Measurements from ENCODE around the gene GNAI3.

The GNAI3 gene

DNA sequence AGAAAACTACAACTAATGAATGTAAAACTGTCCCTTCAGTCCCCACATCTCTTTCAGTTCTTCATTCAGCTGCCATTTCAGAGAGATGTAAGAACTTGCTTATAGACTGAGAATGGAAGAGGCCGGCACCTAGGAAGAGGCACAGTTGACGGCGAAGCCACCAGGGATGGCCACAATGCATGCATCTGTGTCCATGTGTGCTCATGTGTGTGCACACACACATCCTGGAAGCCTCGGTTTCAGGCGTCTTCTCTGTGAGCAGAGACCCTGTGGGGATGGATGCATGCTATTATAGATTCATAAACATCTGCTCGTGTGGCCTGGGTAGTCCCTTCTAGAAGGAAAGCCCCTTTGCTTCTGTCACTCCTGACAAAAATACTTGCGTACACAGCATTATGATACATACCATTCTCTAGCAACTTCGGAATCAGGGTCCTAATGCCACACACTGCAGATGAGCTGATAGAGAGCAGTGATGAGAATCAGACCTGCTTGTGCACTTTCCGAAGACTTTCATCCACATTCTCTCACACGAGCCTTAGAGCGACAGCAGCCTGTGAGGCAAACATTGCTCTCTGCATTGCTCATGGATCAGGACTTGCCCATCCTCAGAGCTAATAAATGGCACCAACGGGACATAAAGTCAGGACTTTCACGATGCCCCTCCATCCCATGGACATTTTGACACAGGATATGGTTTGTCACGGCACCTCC is 21.2 kb upstream of the GNAI3 start:
- DNase-seq: no peak

GRCh38 chr1:109527846-109528695 is 20.3 kb upstream of the GNAI3 start:
- DNase-seq: no peak

- no peak for DNase-seq
These were observed 19.7 kb upstream of the GNAI3 start for GRCh38 chr1:109528712-109529111.

DNA sequence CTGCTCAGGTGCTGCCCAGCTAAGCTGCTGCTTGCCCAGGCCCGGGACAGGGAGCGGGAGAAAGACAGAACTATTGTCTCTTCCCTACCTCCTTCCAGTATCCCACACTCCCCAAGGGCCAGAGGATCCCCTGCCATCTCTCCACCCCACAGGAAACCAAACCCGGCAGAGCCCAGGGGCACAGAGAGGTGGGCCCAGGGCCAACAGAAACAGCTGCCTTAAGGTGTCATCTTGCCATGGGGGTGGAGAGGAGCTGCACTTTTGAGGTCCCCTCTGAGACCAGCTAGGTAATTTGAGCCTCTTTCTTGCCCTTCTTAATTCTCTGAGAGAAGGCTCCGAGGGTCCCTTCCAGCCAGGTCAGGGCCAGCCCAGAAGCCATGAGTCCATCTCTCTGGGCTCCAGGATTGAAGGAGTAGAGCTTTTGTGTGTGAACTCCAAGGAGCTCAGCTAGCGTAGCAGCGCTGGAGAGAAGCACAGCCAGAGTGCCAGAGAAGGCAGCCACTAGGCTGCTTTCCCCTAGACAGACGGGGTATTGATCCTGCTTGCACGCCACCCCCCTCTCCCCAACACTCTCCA is 18.4 kb upstream of the GNAI3 start:
- no peak for DNase-seq

DNA sequence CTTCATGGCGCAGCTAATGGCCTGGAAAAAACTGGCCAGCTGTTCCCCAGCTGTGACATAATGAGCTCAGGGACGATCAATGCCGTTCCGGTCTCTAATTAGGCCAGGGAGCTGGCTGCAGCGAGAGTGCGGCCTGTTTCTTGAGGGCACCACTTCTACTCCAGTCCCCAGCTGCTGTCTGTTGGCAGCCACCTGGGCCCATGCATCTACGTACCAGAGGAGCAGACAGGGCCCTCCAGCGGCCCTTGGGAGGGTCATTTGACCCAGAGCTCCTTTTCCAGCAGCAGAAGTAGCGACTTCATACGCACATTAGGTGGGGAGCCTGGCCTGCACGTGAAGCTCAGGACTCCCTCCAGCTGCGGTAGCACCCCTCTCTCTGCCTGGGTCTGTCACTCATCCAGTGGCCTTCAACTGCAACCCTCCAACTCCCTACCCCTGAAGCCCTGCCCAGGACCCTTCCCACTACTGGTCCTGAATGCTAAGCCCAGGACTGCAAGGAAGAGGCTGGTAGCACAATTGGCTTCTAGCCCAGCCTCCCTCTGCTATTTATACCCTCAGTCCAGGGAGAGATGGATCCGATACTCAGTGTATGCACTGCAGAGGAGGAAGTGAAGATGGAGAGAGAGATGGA is 17.8 kb upstream of the GNAI3 start:
- no peak for DNase-seq

DNA sequence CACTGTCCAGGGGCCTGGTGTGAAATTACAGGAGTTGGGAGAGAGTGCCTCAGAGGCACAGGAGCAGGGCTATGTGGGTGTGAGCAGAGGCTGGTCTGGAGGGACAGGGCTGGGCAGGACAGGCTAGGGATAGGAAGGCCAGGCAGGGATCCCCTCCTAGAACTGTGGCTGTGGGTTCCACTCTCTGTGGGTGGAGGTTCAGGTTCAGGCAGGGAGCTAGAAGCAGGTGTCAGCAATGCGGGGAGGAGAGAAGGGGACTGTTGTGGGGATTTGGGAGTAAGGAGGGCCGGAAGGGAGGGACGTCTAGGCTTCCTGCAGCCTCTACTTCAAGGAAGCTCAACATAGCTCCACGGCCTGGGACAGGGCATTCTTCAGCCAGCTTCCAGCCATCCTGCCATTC is 17.0 kb upstream of the GNAI3 start:
- no peak for DNase-seq

- no peak for DNase-seq
These were observed 16.5 kb upstream of the GNAI3 start for GRCh38 chr1:109531826-109532364.

DNA sequence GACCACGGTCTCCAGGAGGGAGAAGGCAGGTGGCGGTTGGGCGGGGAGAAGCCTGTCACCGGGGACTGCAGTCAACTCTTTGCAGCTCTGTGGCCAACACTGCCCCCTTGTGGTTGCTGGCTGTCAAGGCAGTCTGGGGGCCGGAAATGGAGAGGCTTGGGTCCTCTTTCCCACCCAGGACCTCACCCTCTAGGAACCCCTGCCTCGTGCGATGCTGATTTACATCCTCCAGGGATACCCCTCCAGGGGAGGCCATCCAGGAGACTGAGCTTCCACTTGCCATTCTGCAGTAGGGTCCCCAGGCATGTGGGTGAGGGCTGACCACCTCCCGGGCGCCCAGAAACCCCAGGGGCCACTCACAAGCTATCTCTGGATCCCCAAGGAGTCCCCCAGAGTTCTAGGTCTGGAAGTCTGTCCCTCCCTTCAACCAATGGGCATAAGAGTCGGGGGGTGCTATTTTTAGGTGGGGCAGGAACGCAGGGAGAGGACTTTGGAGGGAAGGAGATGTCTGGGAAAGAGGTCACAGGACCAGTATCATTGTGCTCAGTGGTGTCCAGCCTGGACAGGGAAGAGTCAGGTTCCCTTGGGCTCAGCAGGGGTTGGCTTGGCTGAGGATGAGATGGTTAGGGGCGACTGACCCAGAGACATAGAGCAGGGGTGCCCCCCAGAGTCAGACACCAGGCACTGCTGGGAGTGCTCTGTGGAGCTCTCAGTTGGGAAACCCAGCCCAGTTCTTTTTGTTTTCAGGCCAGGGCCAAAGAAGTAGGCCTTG is 15.9 kb upstream of the GNAI3 start:
- peak; percentile 76 to 91 (median 83) for DNase-seq

- no peak for DNase-seq
These were observed 14.0 kb upstream of the GNAI3 start for GRCh38 chr1:109534307-109534858.

- DNase-seq: no peak
These were observed 12.9 kb upstream of the GNAI3 start for GRCh38 chr1:109535481-109535880.

GRCh38 chr1:109535971-109536491 is 12.4 kb upstream of the GNAI3 start:
- DNase-seq: no peak

DNA sequence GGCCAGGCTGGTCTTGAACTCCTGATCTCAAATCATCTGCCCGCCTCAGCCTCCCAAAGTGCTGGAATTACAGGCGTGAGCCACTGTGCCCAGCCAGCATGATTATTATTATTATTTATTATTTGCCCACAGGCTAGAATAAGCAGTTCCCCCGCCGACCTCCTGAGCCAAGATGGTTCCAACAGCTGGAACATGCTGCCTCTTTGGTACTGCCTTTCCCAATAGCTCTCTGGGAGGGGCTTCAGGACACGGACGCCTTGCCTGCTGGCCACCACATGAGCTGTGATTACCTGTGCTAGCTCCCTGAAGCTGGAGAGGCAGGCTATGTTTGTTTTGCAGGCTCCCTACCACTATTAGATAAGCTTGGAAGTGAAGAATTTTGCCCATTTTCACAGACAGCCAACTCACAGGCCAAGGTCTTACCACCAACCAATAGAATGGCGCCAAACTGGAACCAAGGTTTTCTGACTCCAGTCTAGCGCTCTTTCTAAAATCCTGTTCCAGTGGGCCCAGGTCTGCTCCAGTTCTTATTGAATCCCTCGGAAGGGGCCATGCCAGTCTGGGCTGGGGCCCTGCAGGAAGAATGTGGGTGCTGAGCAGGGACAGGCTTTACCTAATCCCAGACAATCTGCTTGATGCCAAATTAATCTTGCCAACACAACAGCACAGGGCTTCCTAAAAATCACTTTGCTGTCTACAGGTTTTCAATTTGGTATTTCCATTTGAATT is 10.8 kb upstream of the GNAI3 start:
- no peak for DNase-seq

GRCh38 chr1:109538827-109539555 is 9.4 kb upstream of the GNAI3 start:
- no peak for DNase-seq

DNA sequence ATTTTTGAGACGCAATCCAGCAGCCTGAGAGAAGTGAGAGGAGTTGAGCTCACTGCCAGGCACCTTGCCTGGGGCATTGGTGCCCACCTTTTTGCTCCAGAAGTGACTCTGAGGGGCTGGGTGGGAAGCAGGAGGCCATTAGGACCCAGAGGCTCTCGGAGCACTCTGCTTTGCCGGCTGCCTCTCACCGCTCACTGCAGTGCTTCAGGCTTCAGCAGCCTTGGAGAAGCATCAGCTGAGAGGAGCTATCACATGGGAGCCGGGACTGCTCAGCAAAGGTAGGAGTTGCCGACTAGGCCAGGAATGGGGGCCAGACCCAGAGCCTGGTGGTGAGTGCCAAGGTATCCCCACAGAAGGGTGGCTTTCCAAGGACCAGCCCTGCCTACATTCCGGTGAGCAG is 8.7 kb upstream of the GNAI3 start, which contains the start of gene GPR61:
TSS of gene GPR61 (plus strand) at position 197 of the 400 bp plus-strand sequence. CDS start 3,151 bp downstream, outside the sequence.
- no peak for DNase-seq

DNA sequence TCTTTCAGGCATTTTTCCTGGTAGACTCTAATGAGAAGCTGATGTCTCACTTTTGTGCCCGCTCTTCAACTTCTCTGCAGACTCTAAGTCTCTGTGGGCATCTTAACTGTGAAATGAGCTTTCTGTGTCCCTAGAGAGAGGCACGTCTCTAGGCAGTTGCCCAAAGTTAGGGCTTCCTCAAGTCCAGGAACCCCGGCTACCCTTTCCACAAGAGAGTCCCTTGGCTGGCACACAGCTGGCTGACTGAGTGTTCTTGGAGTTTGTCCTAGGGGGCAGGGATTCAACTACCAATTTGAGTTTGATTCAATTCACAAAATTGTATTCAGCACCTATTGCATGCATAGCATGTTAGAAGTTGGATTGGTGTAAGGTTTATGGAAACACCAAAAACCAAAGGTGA is 7.3 kb upstream of the GNAI3 start:
- no peak for DNase-seq

DNA sequence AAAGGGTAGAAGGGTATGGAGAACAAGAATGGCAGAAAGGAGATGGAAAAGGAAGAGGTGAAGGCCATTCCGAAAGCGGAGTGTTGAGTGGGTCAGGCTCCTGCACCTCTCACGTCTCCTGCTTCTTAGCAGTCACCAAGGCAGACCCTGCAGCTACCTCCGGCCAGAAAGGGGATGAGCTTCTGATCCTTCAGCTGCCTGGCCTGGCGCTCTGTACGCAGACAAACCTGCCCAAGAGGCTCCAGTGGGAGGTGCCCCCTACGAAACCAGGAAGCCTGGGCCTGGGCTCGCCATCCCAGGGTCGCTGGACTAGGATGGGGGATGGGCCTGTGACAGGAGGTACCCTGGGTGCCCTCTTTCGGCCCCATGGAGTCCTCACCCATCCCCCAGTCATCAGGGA is 5.8 kb upstream of the GNAI3 start:
- DNase-seq: no peak

DNA sequence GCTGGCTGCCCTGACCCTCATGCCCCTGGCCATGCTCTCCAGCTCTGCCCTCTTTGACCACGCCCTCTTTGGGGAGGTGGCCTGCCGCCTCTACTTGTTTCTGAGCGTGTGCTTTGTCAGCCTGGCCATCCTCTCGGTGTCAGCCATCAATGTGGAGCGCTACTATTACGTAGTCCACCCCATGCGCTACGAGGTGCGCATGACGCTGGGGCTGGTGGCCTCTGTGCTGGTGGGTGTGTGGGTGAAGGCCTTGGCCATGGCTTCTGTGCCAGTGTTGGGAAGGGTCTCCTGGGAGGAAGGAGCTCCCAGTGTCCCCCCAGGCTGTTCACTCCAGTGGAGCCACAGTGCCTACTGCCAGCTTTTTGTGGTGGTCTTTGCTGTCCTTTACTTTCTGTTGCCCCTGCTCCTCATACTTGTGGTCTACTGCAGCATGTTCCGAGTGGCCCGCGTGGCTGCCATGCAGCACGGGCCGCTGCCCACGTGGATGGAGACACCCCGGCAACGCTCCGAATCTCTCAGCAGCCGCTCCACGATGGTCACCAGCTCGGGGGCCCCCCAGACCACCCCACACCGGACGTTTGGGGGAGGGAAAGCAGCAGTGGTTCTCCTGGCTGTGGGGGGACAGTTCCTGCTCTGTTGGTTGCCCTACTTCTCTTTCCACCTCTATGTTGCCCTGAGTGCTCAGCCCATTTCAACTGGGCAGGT is 5.0 kb upstream of the GNAI3 start:
- DNase-seq: no peak

DNA sequence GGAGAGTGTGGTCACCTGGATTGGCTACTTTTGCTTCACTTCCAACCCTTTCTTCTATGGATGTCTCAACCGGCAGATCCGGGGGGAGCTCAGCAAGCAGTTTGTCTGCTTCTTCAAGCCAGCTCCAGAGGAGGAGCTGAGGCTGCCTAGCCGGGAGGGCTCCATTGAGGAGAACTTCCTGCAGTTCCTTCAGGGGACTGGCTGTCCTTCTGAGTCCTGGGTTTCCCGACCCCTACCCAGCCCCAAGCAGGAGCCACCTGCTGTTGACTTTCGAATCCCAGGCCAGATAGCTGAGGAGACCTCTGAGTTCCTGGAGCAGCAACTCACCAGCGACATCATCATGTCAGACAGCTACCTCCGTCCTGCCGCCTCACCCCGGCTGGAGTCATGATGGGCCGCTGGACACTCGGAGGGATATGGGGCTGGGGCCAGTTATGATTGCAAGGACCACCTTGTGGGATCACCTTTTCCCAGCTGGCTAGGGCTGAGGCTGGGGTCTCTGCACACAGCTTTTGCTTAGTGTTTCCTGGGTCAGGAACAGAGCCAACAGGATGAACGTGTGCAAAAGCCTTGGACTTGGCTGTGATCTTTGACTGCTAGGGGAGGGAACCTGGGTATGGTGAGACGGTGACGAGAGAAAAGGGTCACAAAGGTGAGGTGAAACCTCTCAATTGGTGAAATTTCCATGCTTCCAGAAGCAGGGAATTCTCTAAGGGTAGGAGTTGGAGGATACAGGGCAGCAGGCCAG is 4.3 kb upstream of the GNAI3 start:
- no peak for DNase-seq
